Measurements from ENCODE around the gene NEK11.
"Not testable (repeated sequence)": the region's sequence is repeated elsewhere in the genome, so short reads cannot be mapped to it uniquely, and the experiment has no call there.

Gene NEK11

DNA sequence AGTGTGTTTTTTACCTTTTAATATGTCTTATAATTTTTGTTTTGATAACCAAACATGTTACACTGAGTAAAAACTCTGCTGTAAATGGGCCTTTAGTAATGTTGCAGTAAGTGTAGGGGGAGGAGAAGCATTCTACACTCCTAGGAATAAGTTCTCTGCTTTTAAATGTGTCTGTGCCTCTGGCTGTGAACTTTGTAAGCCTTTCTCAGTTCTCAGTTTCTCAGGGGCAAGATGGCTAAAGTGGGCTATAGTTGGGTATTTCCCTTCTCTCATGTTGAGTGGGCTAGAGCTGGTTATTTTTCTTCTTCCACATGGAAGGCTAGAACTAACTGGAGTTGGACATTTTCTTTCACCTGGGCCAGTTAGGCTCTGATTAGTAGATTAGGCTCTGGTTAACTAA lies 279.6 kb downstream of the NEK11 start:
- no peaks in the 10 kb centered on the region for H3K36me3 ChIP-seq (ENCODE audit: control insufficient read depth in 5 of 5, insufficient read depth in 5 of 5, low read length in 5 of 5)
- H3K4me3 ChIP-seq (ENCODE audit: low read depth in 1 of 5, low read length in 5 of 5): no peak overlapping the region
- H3K9ac ChIP-seq (ENCODE audit: low read length in 5 of 5): no peak overlapping the region
- no peaks in the 10 kb centered on the region for H3K27me3 ChIP-seq (ENCODE audit: control insufficient read depth in 5 of 5, insufficient read depth in 4 of 5, low read length in 5 of 5)
- H3K27ac ChIP-seq (ENCODE audit: low read depth, low read length): no peak overlapping the region
- no peaks in the 10 kb centered on the region for H3K9me3 ChIP-seq (ENCODE audit: control insufficient read depth in 5 of 5, low read length in 5 of 5)
- no peaks in the 10 kb centered on the region for H3K4me1 ChIP-seq (ENCODE audit: control insufficient read depth in 5 of 5, insufficient read depth in 5 of 5, low read length in 5 of 5)

DNA sequence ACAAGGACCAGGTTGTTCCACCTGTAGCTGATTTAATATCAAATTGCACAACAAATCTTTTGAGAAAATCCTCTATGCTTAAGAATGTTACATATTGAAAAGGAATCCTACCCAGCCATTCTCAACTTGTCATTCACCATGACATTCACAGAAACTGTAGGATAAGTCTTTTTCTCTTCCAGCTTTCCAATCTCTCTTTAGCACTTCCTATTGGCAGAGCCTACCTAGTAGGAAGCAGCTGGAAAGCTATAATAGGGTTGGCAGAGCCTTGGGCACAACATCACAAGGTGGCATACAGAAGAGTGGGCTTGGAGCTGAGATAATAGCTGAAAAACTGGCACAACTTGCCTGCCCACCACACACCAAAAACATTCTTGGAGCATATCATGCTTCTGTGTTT lies 287.6 kb downstream of the NEK11 start:
- no peak overlapping the region for H3K9ac ChIP-seq (ENCODE audit: low read length in 5 of 5)
- no peak overlapping the region for H3K27ac ChIP-seq (ENCODE audit: low read depth, low read length)
- no peaks in the 10 kb centered on the region for H3K4me1 ChIP-seq (ENCODE audit: control insufficient read depth in 5 of 5, insufficient read depth in 5 of 5, low read length in 5 of 5)
- H3K36me3 ChIP-seq (ENCODE audit: control insufficient read depth in 5 of 5, insufficient read depth in 5 of 5, low read length in 5 of 5): peaks cover 0 to 2% (median 0%) of the 10 kb centered on the region in 5 donors
- H3K27me3 ChIP-seq (ENCODE audit: control insufficient read depth in 5 of 5, insufficient read depth in 4 of 5, low read length in 5 of 5): no peaks in the 10 kb centered on the region
- H3K4me3 ChIP-seq (ENCODE audit: low read depth in 1 of 5, low read length in 5 of 5): no peak overlapping the region
- peaks cover 0 to 2% (median 0%) of the 10 kb centered on the region in 5 donors for H3K9me3 ChIP-seq (ENCODE audit: control insufficient read depth in 5 of 5, low read length in 5 of 5)

DNA sequence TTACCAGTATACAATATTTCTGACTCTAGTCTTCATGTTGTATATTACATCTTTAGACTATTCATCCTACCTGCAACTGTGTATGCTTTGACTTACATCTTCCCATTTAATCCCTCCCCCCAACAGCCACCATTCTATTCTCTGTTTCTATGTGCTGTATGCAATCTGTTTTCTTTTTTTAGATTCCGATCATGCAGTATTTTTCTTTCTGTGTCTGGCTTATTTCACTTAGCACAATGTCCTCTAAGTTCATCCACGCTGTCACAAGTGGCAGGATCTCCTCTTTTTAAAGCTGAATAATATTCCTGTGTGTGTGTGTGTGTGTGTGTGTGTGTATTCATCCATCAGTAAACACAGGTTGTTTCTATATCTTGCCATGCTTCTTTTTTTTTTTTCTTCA lies 288.5 kb downstream of the NEK11 start:
- no peak overlapping the region for H3K4me3 ChIP-seq (ENCODE audit: low read depth in 1 of 5, low read length in 5 of 5)
- peaks cover 0 to 2% (median 0%) of the 10 kb centered on the region in 5 donors for H3K9me3 ChIP-seq (ENCODE audit: control insufficient read depth in 5 of 5, low read length in 5 of 5)
- H3K27ac ChIP-seq (ENCODE audit: low read depth, low read length): no peak overlapping the region
- H3K9ac ChIP-seq (ENCODE audit: low read length in 5 of 5): no peak overlapping the region
- H3K27me3 ChIP-seq (ENCODE audit: control insufficient read depth in 5 of 5, insufficient read depth in 4 of 5, low read length in 5 of 5): no peaks in the 10 kb centered on the region
- peaks cover 0 to 2% (median 0%) of the 10 kb centered on the region in 5 donors for H3K36me3 ChIP-seq (ENCODE audit: control insufficient read depth in 5 of 5, insufficient read depth in 5 of 5, low read length in 5 of 5)
- no peaks in the 10 kb centered on the region for H3K4me1 ChIP-seq (ENCODE audit: control insufficient read depth in 5 of 5, insufficient read depth in 5 of 5, low read length in 5 of 5)

DNA sequence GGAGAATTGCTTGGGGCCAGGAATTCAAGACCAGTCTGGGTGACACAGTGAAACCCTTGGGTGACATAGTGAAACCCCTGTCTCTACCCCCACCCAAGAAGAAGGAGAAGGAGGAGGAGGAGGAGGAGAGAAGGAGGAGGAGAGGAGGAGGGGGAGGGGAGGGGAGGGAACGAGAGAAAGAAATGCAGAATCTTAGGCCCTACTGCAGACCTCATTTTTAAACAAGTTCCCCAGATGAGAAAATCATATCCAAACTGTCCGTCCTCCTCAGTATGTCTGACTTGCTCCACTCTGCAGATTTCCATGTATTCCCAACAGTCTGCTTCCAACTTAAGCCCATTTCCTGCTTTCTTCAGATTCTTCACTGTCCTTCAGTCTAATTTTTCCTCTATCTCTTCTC lies 291.0 kb downstream of the NEK11 start:
- Histone ChIP-seq H3K9me3 (ENCODE audit: control insufficient read depth in 5 of 5, low read length in 5 of 5) (peaks cover 0 to 2% (median 0%) of the 10 kb centered on the region in 5 donors), H3K4me1 (ENCODE audit: control insufficient read depth in 5 of 5, insufficient read depth in 5 of 5, low read length in 5 of 5) (no peaks in the 10 kb centered on the region), H3K4me3 (ENCODE audit: low read depth in 1 of 5, low read length in 5 of 5) (no peak overlapping the region), H3K36me3 (ENCODE audit: control insufficient read depth in 5 of 5, insufficient read depth in 5 of 5, low read length in 5 of 5) (peaks cover 0 to 2% (median 0%) of the 10 kb centered on the region in 5 donors), H3K27me3 (ENCODE audit: control insufficient read depth in 5 of 5, insufficient read depth in 4 of 5, low read length in 5 of 5) (no peaks in the 10 kb centered on the region), H3K27ac (ENCODE audit: low read depth, low read length) (no peak overlapping the region), H3K9ac (ENCODE audit: low read length in 5 of 5) (no peak overlapping the region)

DNA sequence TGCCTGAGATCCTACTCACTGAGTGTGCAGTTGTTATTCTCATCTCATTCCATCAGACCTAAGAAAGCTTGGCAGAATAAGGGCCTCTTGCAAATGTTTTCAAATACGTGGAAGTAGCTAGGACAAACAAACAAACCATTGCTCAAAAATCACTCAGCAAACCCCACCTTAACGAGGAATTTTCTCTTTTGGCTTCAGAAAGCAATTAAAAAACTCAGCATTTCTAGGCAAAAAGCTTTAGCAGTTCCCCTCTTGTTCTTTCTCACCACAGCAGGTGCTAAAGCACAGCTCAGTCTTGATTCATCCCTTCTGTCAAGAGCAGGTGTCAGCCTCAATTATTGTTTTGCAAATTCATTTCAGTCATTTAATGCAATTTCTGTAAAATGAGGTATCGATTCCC lies 296.3 kb downstream of the NEK11 start:
- Histone ChIP-seq H3K9me3 (ENCODE audit: control insufficient read depth in 5 of 5, low read length in 5 of 5) (no peaks in the 10 kb centered on the region), H3K4me3 (ENCODE audit: low read depth in 1 of 5, low read length in 5 of 5) (no peak overlapping the region), H3K36me3 (ENCODE audit: control insufficient read depth in 5 of 5, insufficient read depth in 5 of 5, low read length in 5 of 5) (no peaks in the 10 kb centered on the region), H3K27me3 (ENCODE audit: control insufficient read depth in 5 of 5, insufficient read depth in 4 of 5, low read length in 5 of 5) (no peaks in the 10 kb centered on the region), H3K4me1 (ENCODE audit: control insufficient read depth in 5 of 5, insufficient read depth in 5 of 5, low read length in 5 of 5) (no peaks in the 10 kb centered on the region), H3K27ac (ENCODE audit: low read depth, low read length) (no peak overlapping the region), H3K9ac (ENCODE audit: low read length in 5 of 5) (no peak overlapping the region)

DNA sequence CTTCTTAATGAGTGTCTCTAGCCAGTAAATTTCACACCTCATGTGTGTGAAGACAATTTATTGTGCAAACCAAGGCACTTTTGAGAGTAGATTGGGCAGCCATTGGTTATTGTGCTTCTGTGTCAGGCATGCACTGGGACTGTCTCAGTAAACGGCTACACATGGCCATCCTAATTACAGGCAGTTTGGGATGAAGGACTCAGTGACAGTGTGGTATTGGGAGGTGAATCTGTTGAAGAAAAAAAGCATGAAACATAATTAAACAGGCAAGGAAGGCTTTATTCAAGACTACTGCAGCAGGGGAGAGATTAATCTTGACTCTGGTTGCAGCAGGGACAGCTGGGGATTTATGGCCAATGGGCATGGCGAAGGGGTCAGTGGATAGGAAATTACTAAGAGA lies 297.1 kb downstream of the NEK11 start:
- Histone ChIP-seq H3K4me3 (ENCODE audit: low read depth in 1 of 5, low read length in 5 of 5) (no peak overlapping the region), H3K27ac (ENCODE audit: low read depth, low read length) (no peak overlapping the region), H3K36me3 (ENCODE audit: control insufficient read depth in 5 of 5, insufficient read depth in 5 of 5, low read length in 5 of 5) (no peaks in the 10 kb centered on the region), H3K27me3 (ENCODE audit: control insufficient read depth in 5 of 5, insufficient read depth in 4 of 5, low read length in 5 of 5) (no peaks in the 10 kb centered on the region), H3K9me3 (ENCODE audit: control insufficient read depth in 5 of 5, low read length in 5 of 5) (no peaks in the 10 kb centered on the region), H3K9ac (ENCODE audit: low read length in 5 of 5) (no peak overlapping the region), H3K4me1 (ENCODE audit: control insufficient read depth in 5 of 5, insufficient read depth in 5 of 5, low read length in 5 of 5) (no peaks in the 10 kb centered on the region)

DNA sequence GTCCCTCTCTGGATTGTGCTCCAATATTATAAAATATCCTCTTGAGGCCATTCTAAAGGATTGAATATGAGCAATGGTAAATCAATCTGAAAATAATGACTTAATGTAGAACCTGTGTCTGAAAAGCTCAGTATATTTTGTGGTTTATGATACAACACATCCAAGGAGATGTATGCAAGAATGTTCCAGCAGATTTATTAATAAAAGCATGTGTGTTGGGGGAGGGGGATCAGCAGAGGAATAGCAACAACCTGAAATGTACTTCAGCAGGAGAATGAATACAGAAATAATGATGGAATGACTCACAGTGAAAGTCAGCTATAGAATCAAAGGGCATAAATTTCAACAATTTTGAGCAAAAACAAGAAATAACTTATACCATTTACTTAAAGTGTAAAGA lies 298.2 kb downstream of the NEK11 start:
- Histone ChIP-seq H3K27me3 (ENCODE audit: control insufficient read depth in 5 of 5, insufficient read depth in 4 of 5, low read length in 5 of 5) (no peaks in the 10 kb centered on the region), H3K9ac (ENCODE audit: low read length in 5 of 5) (no peak overlapping the region), H3K27ac (ENCODE audit: low read depth, low read length) (no peak overlapping the region), H3K9me3 (ENCODE audit: control insufficient read depth in 5 of 5, low read length in 5 of 5) (no peaks in the 10 kb centered on the region), H3K4me3 (ENCODE audit: low read depth in 1 of 5, low read length in 5 of 5) (no peak overlapping the region), H3K36me3 (ENCODE audit: control insufficient read depth in 5 of 5, insufficient read depth in 5 of 5, low read length in 5 of 5) (no peaks in the 10 kb centered on the region), H3K4me1 (ENCODE audit: control insufficient read depth in 5 of 5, insufficient read depth in 5 of 5, low read length in 5 of 5) (no peaks in the 10 kb centered on the region)

DNA sequence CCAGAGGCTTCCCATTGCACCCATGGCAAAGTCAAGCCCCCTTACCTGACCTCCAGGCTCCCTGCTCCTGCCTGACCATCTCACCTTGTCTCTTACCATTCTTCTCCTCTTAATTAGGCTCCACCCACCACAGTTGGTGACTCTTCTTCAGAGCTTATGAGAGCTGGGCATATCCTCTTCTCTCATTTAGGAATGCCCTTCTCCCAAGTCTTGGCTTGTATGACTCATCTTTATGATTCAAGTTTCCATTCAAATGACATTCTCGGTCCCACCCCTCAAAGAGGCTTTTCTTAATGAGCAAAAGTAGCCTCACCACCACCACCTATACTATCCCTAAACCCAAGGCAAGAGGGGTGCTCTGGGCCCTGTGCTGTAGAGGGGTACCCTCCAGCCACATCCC lies 299.6 kb downstream of the NEK11 start:
- Histone ChIP-seq H3K4me1 (ENCODE audit: control insufficient read depth in 5 of 5, insufficient read depth in 5 of 5, low read length in 5 of 5) (no peaks in the 10 kb centered on the region), H3K9ac (ENCODE audit: low read length in 5 of 5) (no peak overlapping the region), H3K36me3 (ENCODE audit: control insufficient read depth in 5 of 5, insufficient read depth in 5 of 5, low read length in 5 of 5) (no peaks in the 10 kb centered on the region)

DNA sequence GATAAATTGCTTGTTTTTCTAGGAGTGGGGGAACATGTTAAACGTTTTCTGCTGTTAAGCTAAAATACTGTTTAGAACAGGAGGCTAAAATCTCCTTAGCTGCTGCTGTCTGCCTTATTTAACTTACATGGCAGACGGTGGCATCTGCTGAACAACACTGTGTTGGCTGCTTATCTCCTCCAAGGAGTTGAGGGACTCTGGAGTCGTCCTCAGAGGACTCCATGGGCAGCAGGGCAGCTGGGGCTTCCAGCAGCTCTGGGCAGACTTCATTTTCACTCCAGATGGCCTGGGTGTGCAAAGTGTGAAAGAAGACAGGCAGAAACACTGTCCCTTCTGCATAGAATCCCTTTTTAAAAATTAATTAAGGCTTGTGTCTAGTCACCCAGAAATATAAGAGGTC lies 302.0 kb downstream of the NEK11 start:
- H3K9me3 ChIP-seq (ENCODE audit: control insufficient read depth in 5 of 5, low read length in 5 of 5): no peaks in the 10 kb centered on the region
- no peak overlapping the region for H3K27ac ChIP-seq (ENCODE audit: low read depth, low read length)

More for the DNA sequence above, 299.6 kb downstream of the NEK11 start:
- no peak overlapping the region for H3K27ac ChIP-seq (ENCODE audit: low read depth, low read length)
- no peak overlapping the region for H3K4me3 ChIP-seq (ENCODE audit: low read depth in 1 of 5, low read length in 5 of 5)
- no peaks in the 10 kb centered on the region for H3K27me3 ChIP-seq (ENCODE audit: control insufficient read depth in 5 of 5, insufficient read depth in 4 of 5, low read length in 5 of 5)
- no peaks in the 10 kb centered on the region for H3K9me3 ChIP-seq (ENCODE audit: control insufficient read depth in 5 of 5, low read length in 5 of 5)

DNA sequence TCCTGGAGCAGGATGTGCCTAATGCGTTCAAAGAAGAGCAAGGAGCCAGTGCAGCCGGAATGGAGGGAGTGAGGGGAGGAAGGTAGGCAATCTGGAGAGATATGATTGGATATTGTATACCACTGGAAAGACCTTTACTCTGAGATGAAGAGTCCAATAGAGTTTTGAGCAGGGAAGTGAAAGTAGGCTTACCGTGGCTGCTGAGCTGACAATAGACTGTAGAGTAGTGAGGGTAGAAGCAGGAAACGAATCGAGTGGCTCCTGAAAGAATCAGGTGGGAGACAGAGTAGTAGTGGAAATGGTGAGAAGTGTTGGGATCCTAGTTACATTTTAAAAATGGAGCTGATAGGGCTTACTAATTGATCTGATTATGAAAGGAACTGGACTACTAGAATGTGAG lies 303.1 kb downstream of the NEK11 start:
- H3K27ac ChIP-seq (ENCODE audit: low read depth, low read length): no peak overlapping the region
- H3K9me3 ChIP-seq (ENCODE audit: control insufficient read depth in 5 of 5, low read length in 5 of 5): no peaks in the 10 kb centered on the region
- no peaks in the 10 kb centered on the region for H3K36me3 ChIP-seq (ENCODE audit: control insufficient read depth in 5 of 5, insufficient read depth in 5 of 5, low read length in 5 of 5)
- H3K9ac ChIP-seq (ENCODE audit: low read length in 5 of 5): no peak overlapping the region
- H3K4me1 ChIP-seq (ENCODE audit: control insufficient read depth in 5 of 5, insufficient read depth in 5 of 5, low read length in 5 of 5): no peaks in the 10 kb centered on the region
- H3K27me3 ChIP-seq (ENCODE audit: control insufficient read depth in 5 of 5, insufficient read depth in 4 of 5, low read length in 5 of 5): no peaks in the 10 kb centered on the region
- no peak overlapping the region for H3K4me3 ChIP-seq (ENCODE audit: low read depth in 1 of 5, low read length in 5 of 5)

More for the DNA sequence above, 302.0 kb downstream of the NEK11 start:
- Histone ChIP-seq H3K27me3 (ENCODE audit: control insufficient read depth in 5 of 5, insufficient read depth in 4 of 5, low read length in 5 of 5) (no peaks in the 10 kb centered on the region), H3K4me1 (ENCODE audit: control insufficient read depth in 5 of 5, insufficient read depth in 5 of 5, low read length in 5 of 5) (no peaks in the 10 kb centered on the region), H3K36me3 (ENCODE audit: control insufficient read depth in 5 of 5, insufficient read depth in 5 of 5, low read length in 5 of 5) (no peaks in the 10 kb centered on the region), H3K9ac (ENCODE audit: low read length in 5 of 5) (no peak overlapping the region), H3K4me3 (ENCODE audit: low read depth in 1 of 5, low read length in 5 of 5) (no peak overlapping the region)

DNA sequence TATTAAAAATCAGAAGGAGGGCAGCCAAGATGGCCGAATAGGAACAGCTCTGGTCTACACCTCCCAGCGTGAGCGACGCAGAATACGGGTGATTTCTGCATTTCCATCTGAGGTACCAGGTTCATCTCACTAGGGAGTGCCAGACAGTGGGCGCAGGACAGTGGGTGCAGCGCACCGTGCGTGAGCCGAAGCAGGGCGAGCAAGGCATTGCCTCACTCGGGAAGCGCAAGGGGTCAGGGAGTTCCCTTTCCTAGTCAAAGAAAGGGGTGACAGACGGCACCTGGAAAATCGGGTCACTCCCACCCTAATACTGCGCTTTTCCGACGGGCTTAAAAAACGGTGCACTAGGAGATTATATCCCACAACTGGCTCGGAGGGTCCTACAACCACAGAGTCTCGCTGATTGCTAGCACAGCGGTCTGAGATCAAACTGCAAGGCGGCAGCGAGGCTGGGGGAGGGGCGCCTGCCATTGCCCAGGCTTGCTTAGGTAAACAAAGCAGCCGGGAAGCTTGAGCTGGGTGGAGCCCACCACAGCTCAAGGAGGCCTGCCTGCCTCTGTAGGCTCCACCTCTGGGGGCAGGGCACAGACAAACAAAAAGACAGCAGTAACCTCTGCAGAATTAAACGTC lies 304.9 kb downstream of the NEK11 start:
- H3K27me3 ChIP-seq (ENCODE audit: control insufficient read depth in 5 of 5, insufficient read depth in 4 of 5, low read length in 5 of 5); H3K9me3 ChIP-seq (ENCODE audit: control insufficient read depth in 5 of 5, low read length in 5 of 5); H3K36me3 ChIP-seq (ENCODE audit: control insufficient read depth in 5 of 5, insufficient read depth in 5 of 5, low read length in 5 of 5); H3K9ac ChIP-seq (ENCODE audit: low read length in 5 of 5); H3K4me3 ChIP-seq (ENCODE audit: low read depth in 1 of 5, low read length in 5 of 5); H3K27ac ChIP-seq (ENCODE audit: low read depth, low read length); H3K4me1 ChIP-seq (ENCODE audit: control insufficient read depth in 5 of 5, insufficient read depth in 5 of 5, low read length in 5 of 5): not testable (repeated sequence)
